GM12878 (cell line): ENCODE data around the gene SH3BP1. TPM values are rescaled to one million over a fixed set of nuclear protein-coding genes. Genes with fewer than 3 reads are reported as not detected.

Experiments used
- ATAC-seq: fragments of 200-7000 bp; cut with Tn5 transposase; 3 replicates; pipeline ENCODE4 v1.9.1; 2020; ENCODE audit warnings: mild to moderate bottlenecking, moderate library complexity
- BruUV-seq: library from RNA; stranded (reverse); fragments of 400-500 nt; replicated peaks from 2 replicates; lab custom pipeline; 2021; lab: Mats Ljungman, UMichigan
- CTCF ChIA-PET: fragments of 300-600 bp; sonication (Branson Sonifier 250); formaldehyde crosslinking; extraction: SDS; loops from one replicate; lab custom pipeline; 2021; ENCODE audit warnings: inconsistent platforms; lab: Yijun Ruan, JAX
- POLR2A ChIA-PET: fragments of 350-600 bp; formaldehyde crosslinking; extraction: SDS; loops from one replicate; lab custom pipeline; 2021; ENCODE audit warnings: inconsistent platforms; lab: Charles Lee
- RAD21 ChIA-PET: fragments of 300-600 bp; sonication (Branson Sonifier 250); formaldehyde crosslinking; loops from one replicate; lab custom pipeline; 2023; ENCODE audit warnings: antibody characterized with exemption; ENCODE audit not compliant: unreplicated experiment; lab: Charles Lee
- SMC1A ChIA-PET: fragments of 300-600 bp; sonication (Branson Sonifier 250); formaldehyde crosslinking; loops from one replicate; lab custom pipeline; 2023; ENCODE audit not compliant: unreplicated experiment, uncharacterized antibody; lab: Charles Lee
- DNase-seq: peaks from one replicate; pipeline ENCODE4 v3.0.0-alpha.2; 2011; ENCODE audit warnings: low read depth, low spot score
- FAIRE-seq: peaks from 3 replicates; lab custom pipeline; 2011; peaks lifted over from hg19 to GRCh38; lab: Jason Lieb, UNC
- H2AFZ ChIP-seq: 2 replicates; pipeline ENCODE4 v1.6.0; 2011; ENCODE audit warnings: low read depth, low read length, control low read depth; ENCODE audit not compliant: control insufficient read depth
- H3K27ac ChIP-seq: 2 replicates; pipeline ENCODE4 v1.5.1; 2011; ENCODE audit warnings: control low read depth; ENCODE audit not compliant: control insufficient read depth, insufficient read depth
- H3K27me3 ChIP-seq, 2 experiments: replicated peaks in 1 of 2; 2 replicates each; pipeline versions ENCODE4 v1.6.0 to v1.6.1; 2011; ENCODE audit warnings: low read length in 1 of 2; ENCODE audit not compliant: control insufficient read depth in 2 of 2, insufficient read depth in 2 of 2
- H3K36me3 ChIP-seq, 2 experiments: 2 replicates each; pipeline ENCODE4 v1.5.1; 2011; ENCODE audit warnings: low read length in 1 of 2; ENCODE audit not compliant: control insufficient read depth in 2 of 2, insufficient read depth in 2 of 2
- H3K4me1 ChIP-seq: 2 replicates; pipeline ENCODE4 v1.6.1; 2011; ENCODE audit warnings: mild to moderate bottlenecking, low read length, moderate library complexity, mixed read lengths; ENCODE audit not compliant: control insufficient read depth, insufficient read depth
- H3K4me2 ChIP-seq: 2 replicates; pipeline ENCODE4 v1.6.0; 2011; ENCODE audit warnings: control low read depth; ENCODE audit not compliant: control insufficient read depth, insufficient read depth
- H3K4me3 ChIP-seq: fragments of 200-600 bp; sonication (generic); 2 replicates; pipeline ENCODE4 v1.5.1; 2016
- H3K79me2 ChIP-seq: 2 replicates; pipeline ENCODE4 v1.6.0; 2011; ENCODE audit warnings: low read length; ENCODE audit not compliant: control insufficient read depth, insufficient read depth
- H3K9ac ChIP-seq: 2 replicates; pipeline ENCODE4 v1.8.0; 2011; ENCODE audit warnings: low read length, control low read depth, mixed read lengths; ENCODE audit not compliant: control insufficient read depth, insufficient read depth
- H3K9me3 ChIP-seq: replicated peaks from 3 replicates; pipeline ENCODE4 v1.5.1; 2011; ENCODE audit warnings: mild to moderate bottlenecking, low read length; ENCODE audit not compliant: control insufficient read depth, insufficient read depth
- H4K20me1 ChIP-seq: 2 replicates; pipeline ENCODE4 v1.6.0; 2011; ENCODE audit not compliant: control insufficient read depth, insufficient read depth
- BCL11A ChIP-seq: IDR thresholded peaks from 2 replicates; pipeline ENCODE4 v1.6.1; 2011; ENCODE audit warnings: low read depth, low read length
- CEBPB ChIP-seq, 2 experiments: fragments of 150-350 bp in 1 of 2; IDR thresholded peaks; 2 replicates each; pipeline ENCODE4 v1.6.1; 2012 to 2014; ENCODE audit warnings: low read depth in 2 of 2, low read length in 2 of 2, borderline replicate concordance in 1 of 2, inconsistent platforms in 1 of 2
- RELA ChIP-seq: fragments of 450-650 bp; IDR thresholded peaks from 2 replicates; pipeline ENCODE4 v1.8.0; 2014; ENCODE audit warnings: borderline replicate concordance; ENCODE audit not compliant: partially characterized antibody
- RUNX3 ChIP-seq: IDR thresholded peaks from 2 replicates; pipeline ENCODE4 v1.6.1; 2012; ENCODE audit warnings: low read length, inconsistent platforms
- STAT3 ChIP-seq: IDR thresholded peaks from 2 replicates; pipeline ENCODE4 v1.6.1; 2011; ENCODE audit warnings: low read depth, low read length, improper control_type of control experiment
- WGBS: methylation state at CpG from one replicate; pipeline ENCODE4 v1.1.6; 2016; ENCODE audit warnings: low lambda C conversion rate; ENCODE audit not compliant: insufficient replicate concordance, insufficient coverage; ENCODE audit errors: missing lambda C conversion rate; 5-methylcytosine and 5-hydroxymethylcytosine counted together
- in situ Hi-C: fragments of 300-500 bp; cut with MboI; formaldehyde crosslinking; loops from 9 replicates; pipeline ENCODE4 v1.14.3; 2018; ENCODE audit warnings: mixed read lengths
- intact Hi-C: fragments of 100-400 bp; cut with micrococcal nuclease; formaldehyde crosslinking; loops from one replicate; pipeline ENCODE4 v1.14.2; 2022; ENCODE audit not compliant: unreplicated experiment
- polyA plus RNA-seq, 11 experiments: library from polyadenylated mRNA; depleted of rRNA in 4 of 11; unstranded in 6 of 11; stranded (reverse) in 5 of 11; fragments of >200 nt; fragmentation: Nextera tagmentation in 4 of 11; fragmentation: Illumina TruSeq in 1 of 11; extraction: Ambion mirVana in 4 of 11; extraction: Trizol in 1 of 11; gene quantifications; 1 replicate in 1 of 11; 2 replicates in 10 of 11; pipeline versions ENCODE4 v1.2.1 to v1.2.3, GENCODE V29; 2011 to 2016; ENCODE audit warnings: inconsistent platforms in 2 of 11, missing spikeins in 2 of 11, low read depth in 1 of 11
- total RNA-seq, 4 experiments: library from RNA; depleted of rRNA in 3 of 4; stranded (reverse); fragments of >200 nt in 3 of 4; fragmentation: Illumina TruSeq in 1 of 4; extraction: Trizol in 1 of 4; gene quantifications; 2 replicates each; pipeline versions ENCODE4 v1.2.1 to v1.2.3, GENCODE V29; 2013 to 2021
- TF ChIP-seq, protein P1 (sequence below): fragments of 450-650 bp; formaldehyde crosslinking; IDR thresholded peaks from 2 replicates; pipeline ENCODE4 v1.5.0; 2022; ENCODE audit warnings: mild to moderate bottlenecking, missing genetic modification characterization

The SH3BP1 gene
- total and polyA plus RNA-seq, 10 of the 15 experiments (the other 5 are each of a cell fraction or from before 2014, with no cell fraction given) = 0.29 to 70.5 (median 22.5) TPM

DNA sequence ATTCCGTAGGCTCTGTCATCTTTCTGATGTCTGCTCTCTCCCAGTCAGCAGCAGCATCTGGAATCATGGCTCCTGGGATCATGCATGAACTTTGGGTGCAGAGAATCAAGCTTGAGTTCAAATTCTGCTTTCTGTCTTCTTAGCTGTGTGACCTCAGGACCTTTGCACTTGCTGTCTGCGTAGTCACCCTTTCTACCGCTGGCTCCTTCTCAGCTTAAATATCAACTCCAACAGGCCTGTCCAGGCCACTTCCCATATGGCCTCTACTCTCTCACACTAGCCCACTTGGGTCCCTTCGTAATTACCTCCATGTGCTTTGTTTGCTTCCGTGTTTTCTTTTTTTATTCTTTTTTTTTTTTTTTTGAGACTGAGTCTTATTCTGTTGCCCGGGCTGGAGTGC is 35.4 kb upstream of the SH3BP1 start:
- SMC1A ChIA-PET = interaction anchor here (0.6 to 1.7 kb wide), 3 partner anchors 23 to 37 kb away, joined by 3 to 5 read pairs (median 3); no protein-coding TSS in a partner anchor
- RAD21 ChIA-PET = interaction anchor here (0.7 to 1.0 kb wide), 2 partner anchors 20 to 65 kb away, joined by 3 read pairs; no protein-coding TSS in a partner anchor
- POLR2A ChIA-PET = interaction anchor here (0.9 to 1.1 kb wide), 5 partner anchors 17 to 92 kb away, joined by 3 to 11 read pairs (median 6); no protein-coding TSS in a partner anchor
- Histone ChIP-seq H3K9ac (no peak overlapping the region), H3K4me3 (no peak overlapping the region), H3K4me1 (peaks cover 10% of the 10 kb centered on the region), H2AFZ (no peak overlapping the region), H3K27me3 (no peaks in the 10 kb centered on the region), H4K20me1 (no peaks in the 10 kb centered on the region), H3K4me2 (no peak overlapping the region), H3K27ac (no peak overlapping the region), H3K79me2 (peaks cover 3% of the 10 kb centered on the region), H3K9me3 (no peaks in the 10 kb centered on the region), H3K36me3 (no peaks in the 10 kb centered on the region)
- WGBS = 54% methylated on average over 5 of the region's 6 CpGs
- DNase-seq (no peak), ATAC-seq (no peak), FAIRE-seq (no peak)
- BruUV-seq = no TSS peak
- CTCF ChIA-PET = interaction anchor here (1.4 to 11.8 kb wide), 6 partner anchors 12 to 76 kb away, joined by 4 to 178 read pairs (median 90); partner anchors contain the start of genes LGALS1 and NOL12
- in situ Hi-C loops (no loop called here), intact Hi-C loops (no loop called here)
- TF ChIP-seq, protein P1, sequence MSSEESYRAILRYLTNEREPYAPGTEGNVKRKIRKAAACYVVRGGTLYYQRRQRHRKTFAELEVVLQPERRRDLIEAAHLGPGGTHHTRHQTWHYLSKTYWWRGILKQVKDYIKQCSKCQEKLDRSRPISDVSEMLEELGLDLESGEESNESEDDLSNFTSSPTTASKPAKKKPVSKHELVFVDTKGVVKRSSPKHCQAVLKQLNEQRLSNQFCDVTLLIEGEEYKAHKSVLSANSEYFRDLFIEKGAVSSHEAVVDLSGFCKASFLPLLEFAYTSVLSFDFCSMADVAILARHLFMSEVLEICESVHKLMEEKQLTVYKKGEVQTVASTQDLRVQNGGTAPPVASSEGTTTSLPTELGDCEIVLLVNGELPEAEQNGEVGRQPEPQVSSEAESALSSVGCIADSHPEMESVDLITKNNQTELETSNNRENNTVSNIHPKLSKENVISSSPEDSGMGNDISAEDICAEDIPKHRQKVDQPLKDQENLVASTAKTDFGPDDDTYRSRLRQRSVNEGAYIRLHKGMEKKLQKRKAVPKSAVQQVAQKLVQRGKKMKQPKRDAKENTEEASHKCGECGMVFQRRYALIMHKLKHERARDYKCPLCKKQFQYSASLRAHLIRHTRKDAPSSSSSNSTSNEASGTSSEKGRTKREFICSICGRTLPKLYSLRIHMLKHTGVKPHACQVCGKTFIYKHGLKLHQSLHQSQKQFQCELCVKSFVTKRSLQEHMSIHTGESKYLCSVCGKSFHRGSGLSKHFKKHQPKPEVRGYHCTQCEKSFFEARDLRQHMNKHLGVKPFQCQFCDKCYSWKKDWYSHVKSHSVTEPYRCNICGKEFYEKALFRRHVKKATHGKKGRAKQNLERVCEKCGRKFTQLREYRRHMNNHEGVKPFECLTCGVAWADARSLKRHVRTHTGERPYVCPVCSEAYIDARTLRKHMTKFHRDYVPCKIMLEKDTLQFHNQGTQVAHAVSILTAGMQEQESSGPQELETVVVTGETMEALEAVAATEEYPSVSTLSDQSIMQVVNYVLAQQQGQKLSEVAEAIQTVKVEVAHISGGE (CRISPR knock-in tag) = no peak
- TF ChIP-seq BCL11A = no peak
- no peak for TF ChIP-seq RELA
- TF ChIP-seq STAT3 = no peak
- TF ChIP-seq RUNX3 = no peak
- no peak for TF ChIP-seq CEBPB (IDR thresholded peaks at IDR 0.05; ENCODE audit: borderline replicate concordance in 1 of 2, low read depth in 2 of 2, low read length in 2 of 2)
